Measurements from ENCODE around the gene TTLL1. TPM values are rescaled to one million over a fixed set of nuclear protein-coding genes. Genes with fewer than 3 reads are reported as not detected.

TTLL1 gene
- total RNA-seq, 4 donors from 2014 or later, result 1.7 to 5.0 (median 3.5) TPM

GRCh38 chr22:43060183-43060582 lies 29.0 kb downstream of the TTLL1 start:
- Histone ChIP-seq H3K4me3 (no peak overlapping the region), H3K27me3 (no peaks in the 10 kb centered on the region), H3K4me1 (no peaks in the 10 kb centered on the region), H3K9me3 (no peaks in the 10 kb centered on the region), H3K36me3 (peaks cover 0 to 10% (median 0%) of the 10 kb centered on the region in 3 donors), H3K27ac (no peak overlapping the region)
- peak in 2 of 3 donors; percentile 52 to 61 for DNase-seq
- peak in 4 of 6 experiments; percentile 23 to 57 (median 46) for TF ChIP-seq CTCF (IDR thresholded peaks at IDR 0.05)
- TF ChIP-seq POLR2A (IDR thresholded peaks at IDR 0.05), result no peak

DNA sequence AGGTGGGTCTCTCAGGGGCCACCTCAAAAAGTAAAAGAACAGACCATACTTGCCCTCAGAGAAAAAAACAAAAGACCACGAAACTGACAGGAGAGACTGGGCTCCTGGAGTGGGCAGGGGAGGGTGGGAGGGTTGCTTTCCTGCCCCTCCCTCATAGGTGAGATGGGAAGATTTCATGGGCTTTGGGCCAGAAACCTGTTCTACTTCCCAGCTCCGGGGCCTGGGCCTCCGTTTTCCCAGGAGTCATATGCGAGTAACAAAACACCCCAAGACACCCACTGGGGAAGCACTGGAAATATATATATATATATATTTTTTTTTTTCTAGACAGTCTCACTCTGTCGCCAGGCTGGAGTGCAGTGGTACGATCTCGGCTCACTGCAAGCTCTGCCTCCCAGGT lies 31.6 kb downstream of the TTLL1 start:
- no peak overlapping the region for H3K27ac ChIP-seq
- no peaks in the 10 kb centered on the region for H3K9me3 ChIP-seq
- H3K36me3 ChIP-seq, result peaks cover 0 to 10% (median 0%) of the 10 kb centered on the region in 3 donors
- DNase-seq, result no peak
- H3K4me3 ChIP-seq, result no peak overlapping the region
- TF ChIP-seq CTCF (IDR thresholded peaks at IDR 0.05), result no peak
- TF ChIP-seq POLR2A (IDR thresholded peaks at IDR 0.05), result no peak
- H3K27me3 ChIP-seq, result no peaks in the 10 kb centered on the region
- no peaks in the 10 kb centered on the region for H3K4me1 ChIP-seq

GRCh38 chr22:43053176-43053575 lies 36.0 kb downstream of the TTLL1 start:
- DNase-seq, result no peak
- TF ChIP-seq POLR2A (IDR thresholded peaks at IDR 0.05), result no peak
- peak in 3 of 6 experiments; percentile 8 to 18 (median 16) for TF ChIP-seq CTCF (IDR thresholded peaks at IDR 0.05)
- H3K27me3 ChIP-seq, result no peaks in the 10 kb centered on the region
- no peaks in the 10 kb centered on the region for H3K4me1 ChIP-seq
- no peak overlapping the region for H3K4me3 ChIP-seq
- no peaks in the 10 kb centered on the region for H3K9me3 ChIP-seq
- no peak overlapping the region for H3K27ac ChIP-seq
- H3K36me3 ChIP-seq, result no peaks in the 10 kb centered on the region

GRCh38 chr22:43050995-43051394 lies 38.2 kb downstream of the TTLL1 start:
- Histone ChIP-seq H3K27me3 (no peaks in the 10 kb centered on the region), H3K9me3 (no peaks in the 10 kb centered on the region), H3K36me3 (no peaks in the 10 kb centered on the region), H3K27ac (no peak overlapping the region), H3K4me3 (no peak overlapping the region), H3K4me1 (no peaks in the 10 kb centered on the region)
- no peak for TF ChIP-seq CTCF (IDR thresholded peaks at IDR 0.05)
- TF ChIP-seq POLR2A (IDR thresholded peaks at IDR 0.05), result no peak
- DNase-seq, result no peak

- Histone ChIP-seq H3K4me1 (no peaks in the 10 kb centered on the region), H3K36me3 (no peaks in the 10 kb centered on the region), H3K9me3 (no peaks in the 10 kb centered on the region), H3K27me3 (no peaks in the 10 kb centered on the region), H3K27ac (no peak overlapping the region), H3K4me3 (no peak overlapping the region)
- no peak for TF ChIP-seq CTCF (IDR thresholded peaks at IDR 0.05)
- no peak for TF ChIP-seq POLR2A (IDR thresholded peaks at IDR 0.05)
- no peak for DNase-seq
Measured at GRCh38 chr22:43047605-43048004, 41.6 kb downstream of the TTLL1 start.

GRCh38 chr22:43044290-43044712 lies 44.9 kb downstream of the TTLL1 start:
- no peaks in the 10 kb centered on the region for H3K27me3 ChIP-seq
- TF ChIP-seq POLR2A (IDR thresholded peaks at IDR 0.05) (no peak), CTCF (IDR thresholded peaks at IDR 0.05) (no peak)
- H3K27ac ChIP-seq, result no peak overlapping the region
- no peak overlapping the region for H3K4me3 ChIP-seq
- DNase-seq, result no peak
- no peaks in the 10 kb centered on the region for H3K4me1 ChIP-seq
- no peaks in the 10 kb centered on the region for H3K9me3 ChIP-seq
- no peaks in the 10 kb centered on the region for H3K36me3 ChIP-seq

Data from Peyer's patch (tissue), 4 donors.